NCI-H187 (cell line): ENCODE measurements around the gene CACNB3.

Source experiments
- DNase-seq, 2 experiments: peaks; one replicate each; lab custom pipeline; 2025; lab: John Stamatoyannopoulos, UW

Gene CACNB3

DNA sequence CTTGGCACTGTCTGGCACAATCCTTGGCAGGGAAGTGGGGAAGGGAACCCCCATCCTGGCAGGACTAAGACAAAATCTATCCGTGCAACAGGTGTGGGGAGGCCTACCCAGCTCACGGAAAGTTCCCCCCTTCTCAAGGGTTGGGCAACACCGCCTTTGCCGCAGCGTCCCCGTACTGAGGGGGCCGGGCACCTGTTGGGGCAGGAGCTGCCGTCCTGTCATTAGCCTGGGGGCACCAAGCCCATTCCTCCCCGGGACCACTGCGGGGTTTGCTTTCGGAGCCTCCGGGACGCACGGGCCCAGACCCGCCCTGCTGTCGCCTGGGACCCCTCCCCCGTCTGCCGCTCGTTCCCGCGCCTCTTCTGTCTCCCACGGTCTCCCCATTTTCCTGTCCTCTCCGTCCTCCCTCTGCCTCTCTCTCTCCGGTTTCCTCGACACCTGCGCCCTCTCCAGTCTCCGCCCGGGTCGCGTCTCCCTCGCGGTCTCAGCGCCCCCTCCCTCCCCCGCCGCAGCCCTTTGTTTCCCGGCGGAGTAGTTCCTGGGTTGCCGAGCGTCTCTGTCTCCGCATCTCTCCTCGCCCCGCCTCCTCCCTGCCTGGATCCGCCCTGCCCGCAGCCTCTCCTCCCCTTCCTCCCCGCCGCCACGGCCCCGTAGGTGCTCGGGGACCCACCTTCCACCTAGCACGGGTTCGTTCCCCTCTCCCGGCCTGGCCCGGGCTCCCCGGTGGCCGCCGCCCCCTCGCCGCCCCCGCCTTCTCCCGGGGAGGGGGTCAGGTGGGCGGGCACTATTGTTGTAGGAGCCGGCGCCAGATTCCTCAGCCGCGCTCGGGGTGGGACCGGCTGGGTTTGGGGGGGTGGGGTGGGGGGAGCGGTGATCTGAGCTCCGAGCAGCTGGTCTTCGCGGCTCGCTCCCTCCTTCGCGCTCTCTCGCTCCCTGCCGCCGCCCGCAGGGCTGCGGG, at the start of gene CACNB3:
Gene CACNB3 (plus strand): TSS at position 624 of the 958 bp plus-strand sequence. CDS start 434 bp downstream, outside the sequence.
- DNase-seq, result peak; percentile 75 to 88

DNA sequence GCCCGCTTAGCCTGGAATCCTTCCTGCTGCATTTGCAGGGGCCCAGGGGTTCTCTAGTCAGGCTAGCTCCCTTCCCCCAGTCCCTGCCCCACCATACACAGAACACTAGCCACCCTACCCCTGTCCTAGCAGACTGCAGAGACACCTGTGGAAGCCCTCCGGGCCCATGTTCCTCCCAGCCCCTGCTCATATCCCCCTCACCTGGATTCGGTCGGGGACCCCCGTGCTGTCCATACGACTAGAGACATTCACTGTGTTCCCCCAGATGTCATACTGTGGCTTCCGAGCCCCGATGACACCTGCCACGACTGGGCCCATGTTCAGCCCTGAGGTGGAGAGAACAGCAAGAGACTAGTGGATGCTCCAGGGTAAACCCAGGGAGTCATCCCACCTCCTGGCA, 49.6 kb upstream of the CACNB3 start:
- DNase-seq, result no peak

GRCh38 chr12:48770756-48771155, 47.5 kb upstream of the CACNB3 start:
- DNase-seq, result no peak

GRCh38 chr12:48771588-48772112, 46.6 kb upstream of the CACNB3 start:
- DNase-seq, result no peak

DNA sequence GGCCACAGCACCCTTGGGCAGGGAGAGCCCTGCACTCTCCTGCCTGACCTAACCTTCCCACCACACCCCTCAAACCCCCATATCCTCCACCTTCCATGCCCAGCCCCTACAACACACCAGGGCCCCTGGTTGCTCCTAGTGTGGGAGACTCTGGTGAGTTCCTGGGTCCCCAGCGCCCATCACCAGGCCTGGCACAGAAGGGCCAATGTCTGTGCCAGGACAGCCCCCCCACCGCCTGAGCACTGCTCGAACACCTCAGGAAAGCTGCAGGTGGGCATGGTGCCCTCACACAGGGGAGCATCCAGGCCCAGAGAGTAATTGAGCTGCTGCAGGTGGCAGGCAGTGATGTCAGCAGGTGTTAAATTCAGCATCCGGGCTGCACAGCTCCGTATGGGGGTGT, 44.6 kb upstream of the CACNB3 start:
- no peak for DNase-seq

- no peak for DNase-seq
These were observed 43.8 kb upstream of the CACNB3 start for GRCh38 chr12:48774516-48774915.

DNA sequence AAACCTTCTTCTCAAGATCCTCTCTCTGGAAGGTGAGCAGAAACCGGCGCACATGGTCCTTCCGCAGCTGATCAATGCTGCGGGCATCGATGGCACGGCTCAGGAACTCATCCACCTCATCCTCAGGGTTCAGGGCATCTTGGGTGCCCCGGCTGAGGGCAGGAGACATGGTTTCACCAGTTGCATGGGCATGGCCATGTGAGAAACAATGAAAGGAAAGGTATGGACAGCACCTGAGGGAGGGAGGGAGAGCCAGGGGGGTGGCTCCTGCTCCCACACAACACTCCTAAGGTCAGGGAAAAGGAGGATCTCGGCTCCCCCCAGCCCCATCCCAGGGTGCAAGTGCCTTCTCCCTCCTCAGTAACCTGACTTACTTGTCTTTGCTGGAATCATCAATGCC, 43.0 kb upstream of the CACNB3 start:
- DNase-seq, result no peak

- no peak for DNase-seq
These were observed 42.2 kb upstream of the CACNB3 start for GRCh38 chr12:48775991-48776649.

GRCh38 chr12:48776956-48777355, 41.3 kb upstream of the CACNB3 start:
- no peak for DNase-seq

- DNase-seq, result no peak
These were observed 40.5 kb upstream of the CACNB3 start for GRCh38 chr12:48777501-48778400.

GRCh38 chr12:48779869-48780268, 38.4 kb upstream of the CACNB3 start:
- no peak for DNase-seq

DNA sequence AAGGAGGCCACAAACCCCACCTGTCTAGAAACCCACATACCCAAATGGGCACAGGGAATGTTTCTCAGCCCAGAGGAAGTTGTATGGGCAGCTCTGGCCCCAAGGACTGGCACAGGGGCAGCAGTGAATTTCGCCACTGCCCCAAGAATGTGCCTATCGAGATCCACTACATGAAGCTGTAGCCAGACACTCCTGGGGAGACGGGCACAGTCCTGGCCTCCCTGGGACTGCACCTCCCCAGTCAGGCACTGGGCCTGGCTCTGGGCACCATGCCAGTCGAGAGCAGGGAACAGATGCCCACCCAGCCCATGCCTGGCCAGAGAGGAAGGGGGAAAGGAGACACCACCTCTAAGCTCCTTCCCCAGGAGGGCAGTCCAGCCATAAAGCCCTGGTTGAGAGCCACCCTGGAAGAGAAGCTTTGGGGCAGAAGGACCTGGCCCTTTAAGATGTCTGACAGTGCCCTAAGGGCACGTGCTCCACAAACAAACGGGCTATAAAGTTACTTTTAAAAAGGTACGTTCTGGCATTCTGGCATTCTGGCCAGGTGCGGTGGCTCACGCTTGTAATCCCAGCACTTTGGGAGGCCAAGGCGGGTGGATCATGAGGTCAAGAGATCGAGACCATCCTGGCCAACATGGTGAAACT, 37.8 kb upstream of the CACNB3 start:
- no peak for DNase-seq

GRCh38 chr12:48781750-48782456, 36.4 kb upstream of the CACNB3 start:
- no peak for DNase-seq

DNA sequence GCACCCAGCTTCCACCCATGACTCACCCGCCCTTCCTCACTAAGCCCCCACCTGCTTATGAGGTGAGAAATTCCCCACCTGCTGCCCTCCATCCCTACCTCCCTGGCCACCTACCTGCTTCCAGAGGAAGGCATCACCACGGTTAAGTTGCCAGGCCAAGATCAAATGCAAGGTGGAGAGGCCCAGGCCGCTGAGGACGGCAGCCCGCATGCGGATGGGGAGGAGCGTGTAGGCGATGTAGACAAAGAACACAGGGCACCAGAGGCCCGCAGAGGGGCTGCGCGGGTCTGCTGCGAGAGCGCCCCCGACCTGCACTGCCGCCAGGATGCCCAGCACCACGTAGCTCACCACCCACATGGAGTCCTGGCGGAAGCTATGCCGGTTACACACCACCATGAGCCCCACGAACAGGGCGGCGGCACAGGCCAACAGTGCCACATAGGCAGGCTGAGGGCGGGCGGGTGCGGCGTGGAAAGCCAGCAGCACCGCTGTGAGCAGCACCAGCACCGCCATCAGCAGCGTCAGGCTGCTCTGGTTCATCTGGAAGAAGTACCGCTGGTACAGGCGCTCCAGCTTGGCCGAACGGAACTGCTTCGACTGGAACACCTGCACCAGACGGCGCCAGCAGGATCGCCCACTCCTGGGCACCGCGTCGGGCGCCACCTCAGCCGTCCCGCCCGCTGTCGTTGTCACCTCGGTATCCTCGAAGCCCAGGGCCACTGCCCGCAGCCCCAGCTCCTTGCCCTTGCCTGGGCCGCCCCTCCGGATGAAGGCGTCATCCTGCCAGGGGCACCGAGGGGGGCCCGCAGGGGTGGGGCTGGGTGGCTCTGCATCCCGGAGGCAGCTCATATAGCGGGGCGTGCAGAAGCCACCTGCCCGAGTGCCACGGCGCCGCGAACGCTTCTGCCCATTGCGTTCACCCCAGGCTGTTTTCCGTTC, 35.6 kb upstream of the CACNB3 start:
- no peak for DNase-seq

- no peak for DNase-seq
These were observed 34.9 kb upstream of the CACNB3 start for GRCh38 chr12:48783432-48783831.

DNA sequence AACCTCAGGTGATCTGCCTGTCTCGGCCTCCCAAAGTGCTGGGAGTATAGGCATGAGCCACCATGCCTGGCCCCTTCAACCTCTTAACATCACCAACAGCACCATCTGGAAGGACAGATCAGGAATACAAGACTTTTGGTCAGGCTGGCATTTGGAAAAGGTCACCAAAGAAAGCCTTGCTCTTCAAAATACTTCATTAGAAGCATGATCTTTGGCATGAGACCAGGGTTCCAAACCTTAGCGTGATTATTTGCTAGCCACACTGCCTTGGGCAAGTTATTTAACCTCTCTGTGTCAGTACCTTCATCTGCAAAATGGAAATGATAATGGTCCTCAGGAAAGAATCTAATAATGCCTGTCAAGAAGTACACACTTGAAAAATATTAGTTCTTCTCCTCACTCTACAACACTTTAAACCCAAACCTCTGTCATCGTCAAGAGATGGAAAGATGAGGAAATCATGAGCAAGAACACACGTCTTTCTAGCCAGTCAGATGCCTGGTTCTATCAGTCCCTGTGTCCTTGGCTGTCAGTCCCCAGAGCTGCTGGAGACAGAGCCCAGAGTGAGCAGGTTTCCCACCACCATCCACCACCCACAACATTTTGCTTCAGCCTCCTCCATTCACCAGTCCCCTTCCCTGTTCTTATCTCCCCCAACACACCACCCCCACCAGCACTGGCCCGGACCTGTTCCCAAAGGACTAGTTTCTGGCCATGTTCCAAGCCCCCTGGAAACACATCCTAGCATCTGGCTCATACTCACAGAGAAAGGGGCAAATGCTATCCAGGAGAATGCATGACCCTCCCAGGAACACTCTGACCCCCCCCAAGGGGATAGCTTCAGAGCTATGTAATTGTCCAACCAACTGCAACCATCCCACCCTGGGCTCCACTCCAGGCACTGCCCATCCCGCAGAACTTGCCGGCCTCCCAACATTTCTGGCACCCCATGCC, 31.4 kb upstream of the CACNB3 start:
- DNase-seq, result no peak

DNA sequence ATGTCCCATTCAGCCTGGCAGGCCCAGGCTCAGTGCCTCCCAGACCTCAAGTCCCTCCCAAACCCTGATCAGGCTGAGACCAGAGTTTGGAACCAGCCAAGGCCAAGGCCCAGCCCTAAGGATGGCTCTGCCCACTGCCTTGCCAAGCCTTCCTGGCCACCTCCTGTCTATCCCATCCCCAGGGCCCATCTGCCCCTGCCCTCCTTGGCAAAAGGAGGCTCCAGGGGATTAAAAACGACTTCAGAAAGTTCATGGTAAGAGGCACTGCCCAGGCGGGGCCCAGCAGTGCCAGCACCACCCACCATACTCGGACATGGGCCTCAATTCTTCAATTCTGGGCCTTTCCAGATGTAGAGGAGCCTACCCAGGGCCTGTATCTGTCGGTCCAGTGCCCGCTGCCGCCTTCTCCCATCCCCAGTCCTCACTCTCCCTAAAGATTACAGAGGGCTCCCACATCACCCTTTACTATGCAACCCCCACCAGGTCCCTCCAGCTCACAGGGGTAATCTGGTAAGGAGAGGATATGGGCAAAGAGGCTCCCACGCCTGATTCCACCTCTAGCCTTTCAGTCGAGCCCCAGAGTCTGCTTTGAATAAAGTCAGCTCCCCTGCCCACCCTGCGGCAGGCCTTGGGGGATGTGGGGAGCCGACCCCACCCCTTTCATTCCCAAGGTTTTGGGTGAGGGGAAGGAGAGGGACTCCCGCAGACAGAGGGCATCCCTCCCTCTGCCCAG, 30.3 kb upstream of the CACNB3 start:
- DNase-seq, result no peak

GRCh38 chr12:48788524-48788853, 29.8 kb upstream of the CACNB3 start:
- DNase-seq, result no peak
